A673 (cell line): ENCODE measurements around the gene PROZ. TPM values are rescaled to one million over a fixed set of nuclear protein-coding genes. Genes with fewer than 3 reads are reported as not detected.

ENCODE experiments used
- BruUV-seq: library from RNA; stranded (reverse); fragments of 400-500 nt; replicated peaks from 2 replicates; lab custom pipeline; 2021; lab: Mats Ljungman, UMichigan
- CTCF ChIA-PET: fragments of 300-600 bp; sonication (Branson Sonifier 250); formaldehyde crosslinking; loops from one replicate; lab custom pipeline; 2022; ENCODE audit warnings: antibody characterized with exemption; lab: Charles Lee
- POLR2A ChIA-PET: fragments of 300-600 bp; sonication (Branson Sonifier 250); formaldehyde crosslinking; loops from one replicate; lab custom pipeline; 2022; ENCODE audit warnings: antibody characterized with exemption; ENCODE audit not compliant: low non-redundant PET; lab: Charles Lee
- DNase-seq: peaks from one replicate; pipeline ENCODE4 v3.0.0-alpha.2; 2015; ENCODE audit warnings: low spot score
- H3K27ac ChIP-seq: fragments of 200-600 bp; sonication (generic); 2 replicates; pipeline ENCODE4 v1.5.1; 2016; ENCODE audit warnings: mixed run types, low read depth, mild to moderate bottlenecking, mixed read lengths, antibody characterized with exemption, low read length; ENCODE audit not compliant: poor library complexity, severe bottlenecking
- H3K27me3 ChIP-seq: fragments of 200-600 bp; sonication (generic); replicated peaks from 2 replicates; pipeline ENCODE4 v1.6.1; 2017; ENCODE audit warnings: mixed run types, low read depth, mild to moderate bottlenecking, mixed read lengths, antibody characterized with exemption, low read length; ENCODE audit not compliant: insufficient read depth, poor library complexity
- H3K36me3 ChIP-seq: fragments of 200-600 bp; sonication (generic); 2 replicates; pipeline ENCODE4 v1.6.1; 2016; ENCODE audit warnings: mixed run types, mild to moderate bottlenecking, mixed read lengths, antibody characterized with exemption, low read length; ENCODE audit not compliant: insufficient read depth, poor library complexity, severe bottlenecking
- H3K4me1 ChIP-seq: fragments of 200-600 bp; sonication (generic); 2 replicates; pipeline ENCODE4 v1.6.1; 2017; ENCODE audit warnings: mixed run types, mild to moderate bottlenecking, mixed read lengths, antibody characterized with exemption, low read length; ENCODE audit not compliant: insufficient read depth, poor library complexity, severe bottlenecking
- H3K4me3 ChIP-seq: fragments of 200-600 bp; sonication (generic); 2 replicates; pipeline ENCODE4 v1.5.1; 2016; ENCODE audit warnings: low read depth, mixed run types, mild to moderate bottlenecking, mixed read lengths, low read length; ENCODE audit not compliant: poor library complexity, severe bottlenecking
- H3K9me3 ChIP-seq: fragments of 200-600 bp; sonication (generic); 2 replicates; pipeline ENCODE4 v1.6.1; 2016; ENCODE audit warnings: mixed run types, low read depth, mild to moderate bottlenecking, mixed read lengths, antibody characterized with exemption, low read length; ENCODE audit not compliant: poor library complexity, severe bottlenecking
- CTCF ChIP-seq: fragments of 300-800, 200-600 bp; sonication (generic); conservative IDR thresholded peaks from 2 replicates; pipeline ENCODE4 v1.5.1; 2017; ENCODE audit warnings: low read depth, mild to moderate bottlenecking, antibody characterized with exemption, low read length, moderate library complexity, mixed read lengths
- EZH2 ChIP-seq: fragments of 200-600 bp; sonication (generic); IDR thresholded peaks from 2 replicates; pipeline ENCODE4 v1.6.1; 2017; ENCODE audit warnings: borderline replicate concordance, low read depth, mild to moderate bottlenecking, mixed read lengths, antibody characterized with exemption, low read length; ENCODE audit not compliant: poor library complexity, severe bottlenecking
- intact Hi-C: fragments of 100-400 bp; cut with micrococcal nuclease; formaldehyde crosslinking; loops from one replicate; pipeline ENCODE4 v1.10.0; 2022; ENCODE audit not compliant: unreplicated experiment
- total RNA-seq: library from RNA; stranded (reverse); gene quantifications from 2 replicates; pipeline ENCODE4 v1.2.3, GENCODE V29; 2021

PROZ gene
- total RNA-seq, 1 experiment from 2014 or later, result not detected

- intact Hi-C loops, result no loop called here
- BruUV-seq, result no TSS peak
- no peaks in the 10 kb centered on the region for H3K4me1 ChIP-seq
- H3K36me3 ChIP-seq, result no peaks in the 10 kb centered on the region
- no peaks in the 10 kb centered on the region for H3K9me3 ChIP-seq
- peaks cover 33% of the 10 kb centered on the region for H3K27me3 ChIP-seq
- TF ChIP-seq CTCF (no peak), EZH2 (no peak)
- no peak overlapping the region for H3K4me3 ChIP-seq
- no peak for DNase-seq
- ChIA-PET POLR2A (no interaction called here), CTCF (no interaction called here)
- no peak overlapping the region for H3K27ac ChIP-seq
Measured at GRCh38 chr13:113135281-113135760, 23.1 kb upstream of the PROZ start.

- no peak for DNase-seq
- intact Hi-C loops, result no loop called here
- TF ChIP-seq EZH2 (no peak), CTCF (no peak)
Measured at GRCh38 chr13:113137691-113138298, 20.7 kb upstream of the PROZ start.

GRCh38 chr13:113138792-113139551 is 19.5 kb upstream of the PROZ start:
- no TSS peak for BruUV-seq
- H3K9me3 ChIP-seq, result no peaks in the 10 kb centered on the region
- no peak overlapping the region for H3K4me3 ChIP-seq
- no peak overlapping the region for H3K27ac ChIP-seq
- peaks cover 3% of the 10 kb centered on the region for H3K27me3 ChIP-seq
- intact Hi-C loops, result no loop called here
- DNase-seq, result no peak
- ChIA-PET CTCF (no interaction called here), POLR2A (no interaction called here)
- no peak for TF ChIP-seq CTCF
- no peak for TF ChIP-seq EZH2
- H3K4me1 ChIP-seq, result no peaks in the 10 kb centered on the region
- no peaks in the 10 kb centered on the region for H3K36me3 ChIP-seq

More at GRCh38 chr13:113137691-113138298, 20.7 kb upstream of the PROZ start:
- Histone ChIP-seq H3K4me3 (no peak overlapping the region), H3K27me3 (peaks cover 12% of the 10 kb centered on the region), H3K27ac (no peak overlapping the region), H3K36me3 (no peaks in the 10 kb centered on the region), H3K4me1 (no peaks in the 10 kb centered on the region), H3K9me3 (no peaks in the 10 kb centered on the region)
- ChIA-PET CTCF (no interaction called here), POLR2A (interaction anchor here (0.6 kb wide), 1 partner anchor 72 kb away, joined by 3 read pairs; no protein-coding TSS in a partner anchor)
- no TSS peak for BruUV-seq
